Bronchial epithelial cell (primary cell): ENCODE data around the gene DNAH6. TPM values are rescaled to one million over a fixed set of nuclear protein-coding genes. Genes with fewer than 3 reads are reported as not detected.
A peak's percentile ranks its signal among the peaks of the same experiment; 100 is the strongest.
"Not testable (repeated sequence)": the region's sequence is repeated elsewhere in the genome, so short reads cannot be mapped to it uniquely, and the experiment has no call there.

Source experiments
- DNase-seq: peaks from one replicate; pipeline ENCODE4 v3.0.0-alpha.2; 2010; ENCODE audit warnings: low read depth
- FAIRE-seq: peaks from 2 replicates; lab custom pipeline; 2011; peaks lifted over from hg19 to GRCh38; lab: Jason Lieb, UNC
- H3K27me3 ChIP-seq: 2 replicates; pipeline ENCODE4 v1.5.1; 2011; ENCODE audit warnings: low read length; ENCODE audit not compliant: control insufficient read depth, insufficient read depth
- H3K36me3 ChIP-seq: 2 replicates; pipeline ENCODE4 v1.5.1; 2011; ENCODE audit warnings: low read length; ENCODE audit not compliant: control insufficient read depth, insufficient read depth
- H3K4me3 ChIP-seq: 2 replicates; pipeline ENCODE4 v1.5.1; 2011; ENCODE audit warnings: mild to moderate bottlenecking, low read depth, low read length, control low read depth
- total RNA-seq: library from RNA; depleted of rRNA; stranded (reverse); fragments of >200 nt; gene quantifications from 2 replicates; pipeline ENCODE4 v1.2.1, GENCODE V29; 2014
- TF ChIP-seq, protein P1 (sequence below): IDR thresholded peaks from 2 replicates; pipeline ENCODE4 v1.5.1; 2011; ENCODE audit warnings: mild to moderate bottlenecking, moderate library complexity, low read length, control low read depth, inconsistent platforms; ENCODE audit not compliant: insufficient read depth, severe bottlenecking

Gene DNAH6
- total RNA-seq, 1 donor from 2014 or later = under 0.01 TPM

DNA sequence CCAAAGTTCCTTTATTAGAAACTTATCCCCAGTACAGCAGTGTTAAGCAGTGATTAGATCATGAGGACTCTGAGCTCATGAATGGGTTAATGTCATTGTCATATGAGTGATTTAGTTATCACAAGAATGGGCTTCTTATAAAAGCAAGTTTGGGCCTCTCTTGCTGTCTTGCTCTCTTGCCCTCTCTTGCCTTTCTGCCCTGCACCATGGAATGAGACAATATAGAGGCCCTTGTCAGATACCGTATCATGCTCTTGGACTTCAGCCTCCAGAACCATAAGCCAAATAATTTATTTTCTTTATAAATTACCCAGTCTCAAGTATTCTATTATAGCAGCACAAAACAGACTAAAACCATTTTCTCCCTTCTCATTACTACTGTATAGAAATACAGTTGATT, 238.8 kb downstream of the DNAH6 start:
- H3K27me3 ChIP-seq = no peaks in the 10 kb centered on the region
- no peak for FAIRE-seq
- TF ChIP-seq, protein P1, sequence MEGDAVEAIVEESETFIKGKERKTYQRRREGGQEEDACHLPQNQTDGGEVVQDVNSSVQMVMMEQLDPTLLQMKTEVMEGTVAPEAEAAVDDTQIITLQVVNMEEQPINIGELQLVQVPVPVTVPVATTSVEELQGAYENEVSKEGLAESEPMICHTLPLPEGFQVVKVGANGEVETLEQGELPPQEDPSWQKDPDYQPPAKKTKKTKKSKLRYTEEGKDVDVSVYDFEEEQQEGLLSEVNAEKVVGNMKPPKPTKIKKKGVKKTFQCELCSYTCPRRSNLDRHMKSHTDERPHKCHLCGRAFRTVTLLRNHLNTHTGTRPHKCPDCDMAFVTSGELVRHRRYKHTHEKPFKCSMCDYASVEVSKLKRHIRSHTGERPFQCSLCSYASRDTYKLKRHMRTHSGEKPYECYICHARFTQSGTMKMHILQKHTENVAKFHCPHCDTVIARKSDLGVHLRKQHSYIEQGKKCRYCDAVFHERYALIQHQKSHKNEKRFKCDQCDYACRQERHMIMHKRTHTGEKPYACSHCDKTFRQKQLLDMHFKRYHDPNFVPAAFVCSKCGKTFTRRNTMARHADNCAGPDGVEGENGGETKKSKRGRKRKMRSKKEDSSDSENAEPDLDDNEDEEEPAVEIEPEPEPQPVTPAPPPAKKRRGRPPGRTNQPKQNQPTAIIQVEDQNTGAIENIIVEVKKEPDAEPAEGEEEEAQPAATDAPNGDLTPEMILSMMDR = no peak

GRCh38 chr2:84757648-84758047, 241.3 kb downstream of the DNAH6 start:
- FAIRE-seq (no peak), DNase-seq (no peak)
- Histone ChIP-seq H3K4me3 (no peak overlapping the region), H3K27me3 (no peaks in the 10 kb centered on the region), H3K36me3 (no peaks in the 10 kb centered on the region)
- TF ChIP-seq, protein P1 = no peak

More for the DNA sequence above, 238.8 kb downstream of the DNAH6 start:
- no peak for DNase-seq
- Histone ChIP-seq H3K36me3 (no peaks in the 10 kb centered on the region), H3K4me3 (no peak overlapping the region)

DNA sequence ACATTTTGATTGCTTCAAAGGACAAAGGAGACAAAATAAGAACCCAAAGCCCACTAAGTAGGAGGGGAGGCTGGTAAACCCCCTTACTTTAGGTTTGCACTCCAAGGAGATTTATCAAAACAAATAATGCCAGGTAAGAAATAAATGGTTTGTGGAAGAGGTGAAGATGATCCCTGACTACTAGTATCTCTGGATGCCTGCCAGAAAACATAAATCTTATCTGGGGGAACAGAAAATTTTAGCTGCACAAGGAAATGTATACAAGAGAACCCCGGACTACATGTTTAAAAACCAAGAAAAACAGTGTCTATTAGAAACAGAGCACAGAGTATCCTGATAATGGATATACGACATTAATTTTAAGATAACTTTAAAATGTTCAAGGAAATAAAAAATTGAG, 250.5 kb downstream of the DNAH6 start:
- DNase-seq (no peak), FAIRE-seq (no peak)
- no peaks in the 10 kb centered on the region for H3K36me3 ChIP-seq
- TF ChIP-seq, protein P1 = no peak
- no peak overlapping the region for H3K4me3 ChIP-seq
- H3K27me3 ChIP-seq = no peaks in the 10 kb centered on the region

- Histone ChIP-seq H3K36me3 (no peaks in the 10 kb centered on the region), H3K27me3 (no peaks in the 10 kb centered on the region), H3K4me3 (no peak overlapping the region)
- FAIRE-seq (no peak), DNase-seq (peak; percentile 69)
- TF ChIP-seq, protein P1 = no peak
Observed at GRCh38 chr2:84768840-84769239, 252.5 kb downstream of the DNAH6 start.

DNA sequence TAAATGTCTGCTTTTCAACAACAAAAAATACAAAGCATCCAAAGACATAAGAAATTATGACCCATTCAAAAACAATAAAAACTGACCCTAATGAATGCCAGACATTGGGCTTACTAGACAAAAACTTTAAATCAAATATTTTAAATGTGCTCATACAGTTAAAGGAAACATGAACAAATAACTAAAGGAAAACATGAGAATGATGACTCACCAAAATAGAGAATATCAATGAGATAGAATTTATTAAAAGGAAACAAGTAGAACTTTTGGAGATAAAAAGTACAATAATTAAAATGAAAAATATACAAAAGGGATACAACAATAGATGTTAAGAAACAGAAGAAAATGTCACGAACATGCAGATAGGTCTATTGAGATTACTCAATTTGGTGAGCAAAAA, 254.0 kb downstream of the DNAH6 start:
- DNase-seq (no peak), FAIRE-seq (no peak)
- Histone ChIP-seq H3K36me3 (no peaks in the 10 kb centered on the region), H3K27me3 (no peaks in the 10 kb centered on the region), H3K4me3 (no peak overlapping the region)
- TF ChIP-seq, protein P1 = no peak

- H3K36me3 ChIP-seq = no peaks in the 10 kb centered on the region
- no peaks in the 10 kb centered on the region for H3K27me3 ChIP-seq
- DNase-seq = no peak
- H3K4me3 ChIP-seq = no peak overlapping the region
- TF ChIP-seq, protein P1 = no peak
- no peak for FAIRE-seq
Observed at GRCh38 chr2:84771251-84771650, 255.0 kb downstream of the DNAH6 start.

GRCh38 chr2:84773562-84773961, 257.3 kb downstream of the DNAH6 start:
- DNase-seq, H3K36me3 ChIP-seq, H3K4me3 ChIP-seq, FAIRE-seq, H3K27me3 ChIP-seq: not testable (repeated sequence)
